Astrocyte of the spinal cord (primary cell): Measurements from ENCODE around the gene PHTF2.

Experiments used
- DNase-seq: peaks from one replicate; pipeline ENCODE4 v3.0.0; 2011; ENCODE audit warnings: low read depth, low spot score
- H3K4me3 ChIP-seq: 2 replicates; pipeline ENCODE4 v1.5.1; 2011; ENCODE audit warnings: low read depth, mild to moderate bottlenecking, low read length, moderate library complexity
- in situ Hi-C: cut with HindIII; loops from 2 replicates; pipeline ENCODE4 v1.10.0; 2017; ENCODE audit warnings: low sequenced_read_pairs
- TF ChIP-seq, protein P1 (sequence below): IDR thresholded peaks from 2 replicates; pipeline ENCODE4 v1.5.1; 2012; ENCODE audit warnings: low read depth, mild to moderate bottlenecking, low read length, inconsistent platforms

Gene PHTF2

DNA sequence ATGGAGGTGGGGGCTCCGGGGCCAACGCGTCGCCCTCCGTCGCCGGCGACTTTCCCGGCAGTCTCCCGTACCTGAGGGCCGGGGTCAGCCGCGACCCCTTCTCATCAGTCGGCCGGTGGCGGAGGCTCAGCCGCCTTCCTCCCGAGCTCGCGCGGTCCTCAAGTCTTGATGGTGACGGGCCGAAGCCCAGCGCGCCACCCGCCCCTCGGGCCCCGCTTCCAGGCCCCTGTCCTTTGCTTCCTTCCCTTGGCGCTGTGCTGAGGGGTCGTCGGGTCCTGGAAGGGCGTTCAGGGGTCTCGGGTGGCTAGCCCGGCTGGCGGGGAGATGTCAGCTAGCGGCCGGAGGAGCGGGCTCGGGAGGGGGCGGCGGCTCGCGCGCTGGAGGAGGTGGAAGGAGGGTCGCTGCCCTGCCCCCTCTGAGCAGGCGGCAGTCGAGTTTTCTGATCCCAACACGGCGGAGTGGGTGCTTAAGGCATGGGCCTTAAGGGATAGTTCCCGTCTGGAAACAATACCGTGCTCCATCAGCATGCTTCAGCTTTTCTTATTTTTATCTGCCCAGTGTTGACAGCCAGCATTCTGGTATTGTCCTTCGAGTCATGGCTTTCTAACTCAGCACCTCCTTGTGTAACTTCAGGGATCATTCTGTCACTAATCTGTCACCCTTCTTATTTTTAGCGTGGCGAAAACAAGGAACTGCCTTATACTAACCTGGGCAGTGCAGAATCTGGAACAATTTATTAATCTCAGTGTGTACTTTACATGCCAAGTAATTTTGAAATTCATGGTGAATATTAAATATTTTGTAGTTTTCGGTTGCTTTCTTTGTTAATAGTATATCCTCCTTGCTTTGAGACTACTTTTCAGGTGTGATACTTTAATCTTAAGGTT lies 748 bp downstream of the PHTF2 start:
- H3K4me3 ChIP-seq: peak overlapping the region; percentile 76
- TF ChIP-seq, protein P1, sequence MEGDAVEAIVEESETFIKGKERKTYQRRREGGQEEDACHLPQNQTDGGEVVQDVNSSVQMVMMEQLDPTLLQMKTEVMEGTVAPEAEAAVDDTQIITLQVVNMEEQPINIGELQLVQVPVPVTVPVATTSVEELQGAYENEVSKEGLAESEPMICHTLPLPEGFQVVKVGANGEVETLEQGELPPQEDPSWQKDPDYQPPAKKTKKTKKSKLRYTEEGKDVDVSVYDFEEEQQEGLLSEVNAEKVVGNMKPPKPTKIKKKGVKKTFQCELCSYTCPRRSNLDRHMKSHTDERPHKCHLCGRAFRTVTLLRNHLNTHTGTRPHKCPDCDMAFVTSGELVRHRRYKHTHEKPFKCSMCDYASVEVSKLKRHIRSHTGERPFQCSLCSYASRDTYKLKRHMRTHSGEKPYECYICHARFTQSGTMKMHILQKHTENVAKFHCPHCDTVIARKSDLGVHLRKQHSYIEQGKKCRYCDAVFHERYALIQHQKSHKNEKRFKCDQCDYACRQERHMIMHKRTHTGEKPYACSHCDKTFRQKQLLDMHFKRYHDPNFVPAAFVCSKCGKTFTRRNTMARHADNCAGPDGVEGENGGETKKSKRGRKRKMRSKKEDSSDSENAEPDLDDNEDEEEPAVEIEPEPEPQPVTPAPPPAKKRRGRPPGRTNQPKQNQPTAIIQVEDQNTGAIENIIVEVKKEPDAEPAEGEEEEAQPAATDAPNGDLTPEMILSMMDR: no peak
- DNase-seq: peak; percentile 29
- in situ Hi-C loops: no loop called here

DNA sequence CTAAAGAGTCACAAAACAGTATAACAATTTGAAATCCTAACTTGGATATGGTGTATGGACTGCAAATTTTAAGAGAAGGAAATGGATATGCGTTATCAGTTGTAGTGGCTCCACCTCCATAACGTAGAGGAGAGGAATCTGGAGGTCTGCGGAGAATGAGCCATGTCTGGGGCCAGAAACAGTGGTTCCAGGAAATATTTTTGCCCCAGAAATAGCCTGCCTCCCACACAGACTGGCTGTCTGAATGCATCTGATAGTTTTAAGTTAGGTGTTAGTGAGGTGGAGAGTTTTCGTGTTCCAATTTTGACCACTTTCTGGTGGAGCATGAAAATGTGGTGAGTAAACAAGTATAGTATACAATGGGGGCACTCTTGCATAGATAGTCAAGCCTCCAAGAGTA lies 1.6 kb downstream of the PHTF2 start:
- H3K4me3 ChIP-seq: no peak overlapping the region
- in situ Hi-C loops: no loop called here
- TF ChIP-seq, protein P1: no peak
- DNase-seq: no peak

GRCh38 chr7:77800730-77801129 lies 2.2 kb downstream of the PHTF2 start:
- in situ Hi-C loops: no loop called here

DNA sequence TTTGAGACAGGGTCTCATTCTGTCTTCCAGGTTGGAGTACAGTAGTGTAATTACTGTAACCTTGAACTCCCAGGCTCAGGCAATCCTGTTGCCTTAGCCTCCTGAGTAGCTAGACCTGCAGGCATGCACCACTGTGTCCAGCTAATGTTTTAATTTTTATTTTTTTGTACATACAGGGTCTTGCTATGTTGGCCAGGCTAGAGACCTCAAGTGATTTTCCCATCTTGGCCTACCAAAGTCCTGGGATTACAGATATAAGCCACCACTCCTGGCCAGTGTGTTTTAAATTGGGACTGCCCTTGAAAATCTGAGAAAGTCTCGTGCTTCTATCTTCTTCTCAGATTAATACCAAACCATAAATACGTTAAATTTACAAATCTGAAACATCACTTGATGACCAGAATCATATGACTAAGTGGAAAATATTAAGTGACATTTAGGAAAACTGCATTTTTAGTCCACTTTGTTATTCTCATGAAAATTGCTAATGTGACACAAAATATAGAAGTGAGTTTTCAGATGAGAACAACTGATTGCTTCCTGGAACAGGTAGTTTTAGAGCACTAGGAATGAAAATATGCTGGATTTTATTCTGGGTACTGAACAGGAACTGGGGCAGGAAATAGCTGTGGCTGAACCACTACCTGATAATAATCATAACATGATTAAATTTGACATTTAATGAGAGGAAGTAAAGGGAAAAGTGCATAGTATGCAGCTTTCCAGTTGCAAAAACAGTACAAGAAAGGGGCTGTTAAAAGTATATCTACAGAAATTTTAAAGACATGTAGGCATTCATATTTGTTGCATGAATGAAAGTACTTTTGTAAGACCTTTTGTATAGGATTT lies 4.2 kb downstream of the PHTF2 start:
- DNase-seq: no peak
- TF ChIP-seq, protein P1: no peak
- in situ Hi-C loops: no loop called here
- no peak overlapping the region for H3K4me3 ChIP-seq

More at GRCh38 chr7:77800730-77801129, 2.2 kb downstream of the PHTF2 start:
- DNase-seq: no peak
- no peak overlapping the region for H3K4me3 ChIP-seq
- TF ChIP-seq, protein P1: no peak

GRCh38 chr7:77806425-77806824 lies 7.9 kb downstream of the PHTF2 start:
- in situ Hi-C loops: no loop called here
- TF ChIP-seq, protein P1: no peak
- DNase-seq: no peak
- H3K4me3 ChIP-seq: no peak overlapping the region

DNA sequence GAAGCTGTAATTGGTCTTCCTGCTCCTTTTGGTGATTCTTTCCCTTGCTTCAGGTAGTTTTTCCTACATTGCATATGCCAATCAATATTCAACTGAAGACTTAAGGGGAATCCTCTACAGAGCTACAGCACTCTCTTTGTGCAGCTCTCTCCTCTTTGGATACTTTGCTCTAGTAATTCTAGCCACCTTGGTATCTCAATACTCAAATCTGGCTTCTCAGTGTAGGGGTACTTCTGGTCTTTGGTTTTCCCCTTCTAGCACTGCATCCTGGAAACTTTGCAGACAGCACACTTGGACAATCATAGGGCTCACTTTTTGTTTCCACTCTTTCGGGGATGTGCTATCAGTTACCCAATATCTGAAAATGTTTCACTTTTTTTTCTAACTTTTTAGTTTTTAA lies 9.9 kb downstream of the PHTF2 start:
- TF ChIP-seq, protein P1: no peak
- no peak overlapping the region for H3K4me3 ChIP-seq
- DNase-seq: no peak
- in situ Hi-C loops: no loop called here
